DND-41 (cell line): Measurements from ENCODE around the gene WFDC9.
"Not testable (repeated sequence)": the region's sequence is repeated elsewhere in the genome, so short reads cannot be mapped to it uniquely, and the experiment has no call there.

ENCODE experiments used
- ATAC-seq: fragments of 200-7000 bp; cut with Tn5 transposase; 3 replicates; pipeline ENCODE4 v1.9.1; 2021; ENCODE audit warnings: low read depth; ENCODE audit not compliant: insufficient read depth
- DNase-seq: peaks from one replicate; pipeline ENCODE4 v3.0.0-alpha.2; 2020
- H2AFZ ChIP-seq: 2 replicates; pipeline ENCODE4 v1.6.0; 2012; ENCODE audit warnings: low read depth, low read length
- H3K27ac ChIP-seq: 2 replicates; pipeline ENCODE4 v1.5.1; 2012; ENCODE audit warnings: low read length, inconsistent platforms
- H3K27me3 ChIP-seq: fragments of 200-600 bp; sonication (generic); 2 replicates; pipeline ENCODE4 v1.6.0; 2012; ENCODE audit warnings: low read length, mild to moderate bottlenecking, inconsistent platforms; ENCODE audit not compliant: insufficient read depth, poor library complexity
- H3K36me3 ChIP-seq: 2 replicates; pipeline ENCODE4 v1.5.1; 2012; ENCODE audit warnings: low read length, inconsistent platforms; ENCODE audit not compliant: insufficient read depth
- H3K4me1 ChIP-seq: 2 replicates; pipeline ENCODE4 v1.5.1; 2012; ENCODE audit warnings: mild to moderate bottlenecking, low read length; ENCODE audit not compliant: insufficient read depth
- H3K4me2 ChIP-seq: 2 replicates; pipeline ENCODE4 v1.6.0; 2012; ENCODE audit warnings: mild to moderate bottlenecking, moderate library complexity, low read length, inconsistent platforms; ENCODE audit not compliant: insufficient read depth
- H3K4me3 ChIP-seq, 2 experiments: fragments of 200-600 bp in 1 of 2; shearing (Covaris generic) in 1 of 2; 2 replicates each; pipeline ENCODE4 v1.5.1; 2012 to 2016; ENCODE audit warnings: inconsistent platforms in 2 of 2, low read length in 2 of 2, mild to moderate bottlenecking in 2 of 2, low read depth in 1 of 2, moderate library complexity in 1 of 2
- H3K79me2 ChIP-seq: 2 replicates; pipeline ENCODE4 v1.6.0; 2012; ENCODE audit warnings: low read length, inconsistent platforms; ENCODE audit not compliant: insufficient read depth
- H3K9ac ChIP-seq: 2 replicates; pipeline ENCODE4 v1.6.0; 2012; ENCODE audit warnings: low read depth, mild to moderate bottlenecking, inconsistent platforms, low read length, moderate library complexity
- H3K9me3 ChIP-seq: 2 replicates; pipeline ENCODE4 v1.5.1; 2012; ENCODE audit warnings: low read length, moderate library complexity, mild to moderate bottlenecking, inconsistent platforms; ENCODE audit not compliant: insufficient read depth, severe bottlenecking
- H4K20me1 ChIP-seq: 2 replicates; pipeline ENCODE4 v1.6.0; 2012; ENCODE audit warnings: low read length; ENCODE audit not compliant: insufficient read depth
- EZH2 ChIP-seq: IDR thresholded peaks from 3 replicates; pipeline ENCODE4 v1.6.1; 2012; ENCODE audit warnings: borderline replicate concordance, low read depth, mild to moderate bottlenecking, moderate library complexity, low read length, inconsistent platforms; ENCODE audit not compliant: severe bottlenecking
- TF ChIP-seq, protein P1 (sequence below): IDR thresholded peaks from 2 replicates; pipeline ENCODE4 v1.5.1; 2012; ENCODE audit warnings: borderline replicate concordance, low read length, moderate library complexity, mild to moderate bottlenecking; ENCODE audit not compliant: poor library complexity, severe bottlenecking; ENCODE audit errors: extremely low read depth

WFDC9 gene

DNA sequence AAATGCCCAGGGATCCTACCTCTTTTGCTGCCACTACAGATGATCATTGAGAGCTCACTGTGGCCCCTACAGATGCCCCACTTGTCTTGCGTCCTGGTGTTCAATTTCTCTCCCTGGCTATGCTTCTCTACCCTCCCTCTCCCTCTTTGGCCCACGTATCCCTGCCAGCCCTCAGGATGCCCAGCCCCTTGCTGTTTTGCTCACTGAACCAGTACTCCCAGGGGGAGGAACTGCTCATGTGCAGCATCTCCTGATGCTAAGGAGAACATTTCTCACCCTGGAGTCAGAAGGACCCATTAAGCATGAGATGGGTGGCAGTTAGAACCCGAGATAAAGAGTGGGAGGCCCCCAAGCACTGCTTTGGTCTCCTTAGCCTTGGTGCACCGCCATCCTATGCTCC is at the start of gene WFDC9:
Gene WFDC9 (minus strand): TSS at position 101 of the 400 bp plus-strand sequence. CDS start 21,103 bp downstream, outside the sequence.
- H3K9ac ChIP-seq = no peak within 1 kb of the TSS
- no peaks in the 10 kb centered on the region for H3K79me2 ChIP-seq
- no peak within 1 kb of the TSS for H2AFZ ChIP-seq
- H3K27ac ChIP-seq = no peak within 1 kb of the TSS
- no peaks in the 10 kb centered on the region for H3K36me3 ChIP-seq
- H3K4me2 ChIP-seq = no peak within 1 kb of the TSS
- no peaks in the 10 kb centered on the region for H3K9me3 ChIP-seq
- no peaks in the 10 kb centered on the region for H3K4me1 ChIP-seq
- no peak for ATAC-seq
- TF ChIP-seq, protein P1, sequence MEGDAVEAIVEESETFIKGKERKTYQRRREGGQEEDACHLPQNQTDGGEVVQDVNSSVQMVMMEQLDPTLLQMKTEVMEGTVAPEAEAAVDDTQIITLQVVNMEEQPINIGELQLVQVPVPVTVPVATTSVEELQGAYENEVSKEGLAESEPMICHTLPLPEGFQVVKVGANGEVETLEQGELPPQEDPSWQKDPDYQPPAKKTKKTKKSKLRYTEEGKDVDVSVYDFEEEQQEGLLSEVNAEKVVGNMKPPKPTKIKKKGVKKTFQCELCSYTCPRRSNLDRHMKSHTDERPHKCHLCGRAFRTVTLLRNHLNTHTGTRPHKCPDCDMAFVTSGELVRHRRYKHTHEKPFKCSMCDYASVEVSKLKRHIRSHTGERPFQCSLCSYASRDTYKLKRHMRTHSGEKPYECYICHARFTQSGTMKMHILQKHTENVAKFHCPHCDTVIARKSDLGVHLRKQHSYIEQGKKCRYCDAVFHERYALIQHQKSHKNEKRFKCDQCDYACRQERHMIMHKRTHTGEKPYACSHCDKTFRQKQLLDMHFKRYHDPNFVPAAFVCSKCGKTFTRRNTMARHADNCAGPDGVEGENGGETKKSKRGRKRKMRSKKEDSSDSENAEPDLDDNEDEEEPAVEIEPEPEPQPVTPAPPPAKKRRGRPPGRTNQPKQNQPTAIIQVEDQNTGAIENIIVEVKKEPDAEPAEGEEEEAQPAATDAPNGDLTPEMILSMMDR = no peak
- TF ChIP-seq EZH2 = no peak
- no peak within 1 kb of the TSS for H3K4me3 ChIP-seq
- H4K20me1 ChIP-seq = no peaks in the 10 kb centered on the region
- H3K27me3 ChIP-seq = peaks cover 10% of the 10 kb centered on the region
- no peak for DNase-seq

DNA sequence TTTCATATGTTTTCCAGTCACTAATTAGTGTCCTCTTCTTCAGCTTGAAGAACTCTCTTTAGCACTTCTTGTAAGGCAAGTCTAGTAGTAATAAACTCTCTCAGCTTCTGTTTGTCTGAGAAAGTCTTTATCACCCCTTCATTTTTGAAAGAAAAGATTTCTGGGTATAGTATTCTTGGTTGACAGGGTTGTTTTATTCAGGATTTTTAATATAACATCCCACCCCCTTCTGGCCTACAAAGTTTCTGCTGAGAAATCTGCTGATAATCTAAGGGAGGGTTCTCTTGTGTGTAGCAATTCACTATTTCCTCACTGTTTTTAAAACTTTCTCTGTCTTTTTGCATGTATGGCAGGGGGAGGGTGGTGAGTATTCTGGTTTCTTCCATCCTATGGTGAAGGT is 48.6 kb upstream of the WFDC9 start:
- Histone ChIP-seq H3K4me3 (no peak overlapping the region), H4K20me1 (no peaks in the 10 kb centered on the region), H2AFZ (no peak overlapping the region), H3K4me2 (no peak overlapping the region), H3K4me1 (no peaks in the 10 kb centered on the region), H3K79me2 (no peaks in the 10 kb centered on the region), H3K9me3 (peaks cover 20% of the 10 kb centered on the region), H3K27me3 (no peaks in the 10 kb centered on the region), H3K9ac (no peak overlapping the region), H3K27ac (no peak overlapping the region), H3K36me3 (no peaks in the 10 kb centered on the region)
- no peak for ATAC-seq
- no peak for DNase-seq
- no peak for TF ChIP-seq EZH2
- TF ChIP-seq, protein P1 = no peak

DNA sequence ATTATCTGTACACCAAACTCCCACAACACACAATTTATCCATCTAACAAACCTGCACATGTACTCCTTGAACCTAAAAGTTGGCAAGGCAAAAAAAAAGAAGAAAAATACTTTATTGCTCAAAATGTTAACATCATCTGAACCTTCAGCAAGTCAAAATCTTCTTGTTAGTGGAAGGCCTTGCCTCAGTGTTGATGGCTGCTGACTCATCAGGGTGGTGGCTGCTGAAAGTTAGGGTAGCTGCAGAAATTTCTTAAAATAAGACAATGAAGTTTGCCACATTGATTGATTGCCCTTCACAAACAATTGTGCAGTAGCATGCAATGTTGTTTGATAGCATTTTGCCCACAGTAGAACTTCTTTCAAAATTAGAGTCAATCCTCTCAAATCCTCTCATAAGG is 41.7 kb upstream of the WFDC9 start:
- DNase-seq (no peak), ATAC-seq (no peak)
- Histone ChIP-seq H3K27ac (no peak overlapping the region), H3K4me2 (no peak overlapping the region), H4K20me1 (no peaks in the 10 kb centered on the region), H3K9me3 (no peaks in the 10 kb centered on the region), H3K79me2 (no peaks in the 10 kb centered on the region), H3K4me3 (no peak overlapping the region), H2AFZ (no peak overlapping the region), H3K27me3 (peaks cover 8% of the 10 kb centered on the region), H3K9ac (no peak overlapping the region), H3K4me1 (no peaks in the 10 kb centered on the region), H3K36me3 (no peaks in the 10 kb centered on the region)
- TF ChIP-seq EZH2 = no peak
- TF ChIP-seq, protein P1 = no peak

DNA sequence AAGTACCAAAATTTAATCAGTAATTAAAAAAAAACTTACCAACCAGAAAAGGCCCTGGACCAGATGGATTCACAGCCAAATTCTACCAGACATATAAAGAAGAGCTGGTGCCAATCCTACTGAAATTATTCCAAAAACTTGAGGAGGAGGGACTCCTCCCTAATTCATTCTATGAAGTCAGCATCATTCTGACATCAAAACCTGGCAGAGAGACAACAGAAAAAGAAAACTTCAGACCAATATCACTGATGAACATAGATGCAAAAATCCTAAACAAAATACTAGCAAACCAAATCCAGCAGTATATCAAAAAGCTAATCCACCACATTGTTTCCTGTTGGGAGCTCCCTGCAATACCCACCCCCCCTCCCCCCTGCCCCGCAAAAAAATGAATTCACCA is 39.1 kb upstream of the WFDC9 start, which contains the start of gene WFDC11:
Gene WFDC11 (minus strand): TSS at position 101 of the 400 bp plus-strand sequence. CDS start 19,639 bp downstream, outside the sequence.
- no peak within 1 kb of the TSS for H3K27ac ChIP-seq
- no peak within 1 kb of the TSS for H3K4me3 ChIP-seq
- no peak within 1 kb of the TSS for H3K9ac ChIP-seq
- no peaks in the 10 kb centered on the region for H4K20me1 ChIP-seq
- H3K4me2 ChIP-seq = no peak within 1 kb of the TSS
- no peaks in the 10 kb centered on the region for H3K36me3 ChIP-seq
- peaks cover 15% of the 10 kb centered on the region for H3K27me3 ChIP-seq
- H3K9me3 ChIP-seq = no peaks in the 10 kb centered on the region
- H2AFZ ChIP-seq = no peak within 1 kb of the TSS
- DNase-seq = no peak
- no peaks in the 10 kb centered on the region for H3K4me1 ChIP-seq
- no peaks in the 10 kb centered on the region for H3K79me2 ChIP-seq
- no peak for TF ChIP-seq EZH2
- TF ChIP-seq, protein P1 = no peak
- ATAC-seq = no peak

DNA sequence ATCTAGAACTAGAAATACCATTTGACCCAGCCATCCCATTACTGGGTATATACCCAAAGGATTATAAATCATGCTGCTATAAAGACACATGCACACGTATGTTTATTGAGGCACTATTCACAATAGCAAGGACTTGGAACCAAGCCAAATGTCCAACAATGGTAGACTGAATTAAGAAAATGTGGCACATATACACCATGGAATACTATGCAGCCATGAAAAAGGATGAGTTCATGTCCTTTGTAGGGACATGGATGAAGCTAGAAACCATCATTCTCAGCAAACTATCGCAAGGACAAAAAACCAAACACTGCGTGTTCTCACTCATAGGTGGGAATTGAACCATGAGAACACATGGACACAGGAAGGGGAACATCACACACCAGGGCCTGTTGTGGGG is 26.0 kb upstream of the WFDC9 start:
- not testable (repeated sequence) for H3K4me2 ChIP-seq

More for the DNA sequence above, 26.0 kb upstream of the WFDC9 start:
- H4K20me1 ChIP-seq, ATAC-seq, H3K4me1 ChIP-seq, H3K27me3 ChIP-seq, H3K9me3 ChIP-seq, H3K9ac ChIP-seq, DNase-seq, H3K79me2 ChIP-seq, H3K27ac ChIP-seq, H3K36me3 ChIP-seq, H2AFZ ChIP-seq, H3K4me3 ChIP-seq: not testable (repeated sequence)
